K562 (cell line): Measurements from ENCODE around the gene C2orf42. TPM values are rescaled to one million over a fixed set of nuclear protein-coding genes. Genes with fewer than 3 reads are reported as not detected.

Experiments used
- CREB3L1 ChIP-seq: fragments of 450-650 bp; IDR thresholded peaks from 2 replicates; pipeline ENCODE4 v1.6.1; 2014; ENCODE audit warnings: low read depth, mild to moderate bottlenecking, moderate library complexity, borderline replicate concordance
- ELF1 ChIP-seq: fragments of 200-800 bp; sonication (Bioruptor generic); IDR thresholded peaks from 2 replicates; pipeline ENCODE4 v1.6.1; 2016; ENCODE audit warnings: missing genetic modification characterization, missing compliant biosample characterization
- HNRNPK ChIP-seq: fragments of 200-400 bp; formaldehyde crosslinking; IDR thresholded peaks from one replicate; pipeline ENCODE4 v1.6.1; 2018; ENCODE audit warnings: mild to moderate bottlenecking, low read depth, low read length; ENCODE audit not compliant: poor library complexity, severe bottlenecking
- MCM2 ChIP-seq: fragments of 450-650 bp; IDR thresholded peaks from 2 replicates; pipeline ENCODE4 v1.6.1; 2017; ENCODE audit warnings: low read depth, mild to moderate bottlenecking
- MYC ChIP-seq, 2 experiments: fragments of 250-450 bp in 1 of 2; sonication (Bioruptor Pico) in 1 of 2; IDR thresholded peaks; 2 replicates each; pipeline versions ENCODE4 v1.5.1 to v1.6.1; 2012 to 2021; ENCODE audit warnings: low read depth in 2 of 2, borderline replicate concordance in 1 of 2, improper control_type of control experiment in 1 of 2, low read length in 1 of 2, mild to moderate bottlenecking in 1 of 2, moderate library complexity in 1 of 2
- NFATC3 ChIP-seq: fragments of 450-650 bp; IDR thresholded peaks from 2 replicates; pipeline ENCODE4 v1.6.1; 2017; ENCODE audit warnings: mild to moderate bottlenecking
- OTX1 ChIP-seq: fragments of 450-650 bp; formaldehyde crosslinking; IDR thresholded peaks from 2 replicates; pipeline ENCODE4 v1.4.0; 2022; ENCODE audit warnings: mild to moderate bottlenecking
- POLR3G ChIP-seq: IDR thresholded peaks from 2 replicates; pipeline ENCODE4 v1.6.1; 2011; ENCODE audit not compliant: insufficient read length, insufficient replicate concordance; ENCODE audit errors: extremely low read depth
- SMARCB1 ChIP-seq: IDR thresholded peaks from 2 replicates; pipeline ENCODE4 v1.6.1; 2011; ENCODE audit warnings: improper control_type of control experiment, low read depth; ENCODE audit not compliant: insufficient read length
- STAG1 ChIP-seq: sonication (generic); formaldehyde crosslinking; IDR thresholded peaks from 2 replicates; pipeline ENCODE4 v1.5.0; 2020; ENCODE audit warnings: missing genetic modification reagents, borderline replicate concordance
- THRAP3 ChIP-seq: fragments of 450-650 bp; IDR thresholded peaks from 2 replicates; pipeline ENCODE4 v1.6.1; 2016; ENCODE audit warnings: mild to moderate bottlenecking, inconsistent platforms, borderline replicate concordance
- XRCC4 ChIP-seq: IDR thresholded peaks from one replicate; pipeline ENCODE4 v1.6.1; 2011; ENCODE audit not compliant: insufficient read depth, insufficient read length; ENCODE audit errors: extremely low read depth
- ZBTB11 ChIP-seq, 3 experiments: fragments of 200-800 bp in 1 of 3; fragments of 250-450 bp in 1 of 3; fragments of 450-650 bp in 1 of 3; sonication (Bioruptor Pico) in 1 of 3; sonication (Bioruptor generic) in 1 of 3; formaldehyde crosslinking in 1 of 3; IDR thresholded peaks; 2 replicates each; pipeline versions ENCODE4 v1.6.1 to v1.8.0; 2016 to 2022; ENCODE audit warnings: mild to moderate bottlenecking in 2 of 3, missing genetic modification characterization in 2 of 3, missing compliant biosample characterization in 1 of 3, moderate library complexity in 1 of 3
- ZBTB17 ChIP-seq: fragments of 450-650 bp; formaldehyde crosslinking; IDR thresholded peaks from 2 replicates; pipeline ENCODE4 v1.4.0; 2020; ENCODE audit warnings: mild to moderate bottlenecking
- ZBTB7A ChIP-seq: IDR thresholded peaks from 2 replicates; pipeline ENCODE4 v1.6.1; 2011; ENCODE audit warnings: low read depth, mild to moderate bottlenecking, low read length, moderate library complexity, borderline replicate concordance; ENCODE audit not compliant: control insufficient read depth
- ZC3H8 ChIP-seq: fragments of 450-650 bp; IDR thresholded peaks from 2 replicates; pipeline ENCODE4 v1.6.1; 2017
- ZNF174 ChIP-seq: fragments of 250-450 bp; sonication (Bioruptor Pico); IDR thresholded peaks from 2 replicates; pipeline ENCODE4 v1.4.0; 2020; ENCODE audit warnings: mild to moderate bottlenecking
- ZNF253 ChIP-seq: fragments of 250-450 bp; sonication (Bioruptor Pico); conservative IDR thresholded peaks from 2 replicates; pipeline ENCODE4 v1.6.1; 2021; ENCODE audit warnings: mild to moderate bottlenecking
- ZNF280A ChIP-seq: fragments of 450-650 bp; IDR thresholded peaks from 2 replicates; pipeline ENCODE4 v1.6.1; 2018; ENCODE audit warnings: mild to moderate bottlenecking, low read depth; ENCODE audit not compliant: partially characterized antibody
- polyA plus RNA-seq, 8 experiments: library from polyadenylated mRNA; depleted of rRNA in 4 of 8; stranded (reverse) in 5 of 8; unstranded in 3 of 8; fragments of >200 nt; fragmentation: Nextera tagmentation in 2 of 8; fragmentation: Illumina TruSeq in 1 of 8; extraction: Ambion mirVana in 2 of 8; extraction: Trizol in 1 of 8; gene quantifications; 2 replicates each; pipeline versions ENCODE4 v1.2.1 to v1.2.3, GENCODE V29; 2011 to 2014; ENCODE audit warnings: inconsistent platforms in 1 of 8, missing spikeins in 1 of 8
- total RNA-seq, 7 experiments: library from RNA; depleted of rRNA in 6 of 7; stranded (reverse); fragments of >200 nt in 6 of 7; fragmentation: Illumina TruSeq in 2 of 7; extraction: Trizol in 2 of 7; gene quantifications; 2 replicates each; pipeline versions ENCODE4 v1.2.1 to v1.2.3, GENCODE V29; 2011 to 2021; ENCODE audit warnings: low replicate concordance in 1 of 7
- TF ChIP-seq, protein P1 (sequence below): fragments of 450-650 bp; IDR thresholded peaks from 2 replicates; pipeline ENCODE4 v1.6.1; 2017; ENCODE audit warnings: antibody characterized with exemption

C2orf42 gene
- total and polyA plus RNA-seq, 9 of the 15 experiments (the other 6 are each of a cell fraction or from before 2014, with no cell fraction given), result 4.6 to 10.9 (median 7.5) TPM

DNA sequence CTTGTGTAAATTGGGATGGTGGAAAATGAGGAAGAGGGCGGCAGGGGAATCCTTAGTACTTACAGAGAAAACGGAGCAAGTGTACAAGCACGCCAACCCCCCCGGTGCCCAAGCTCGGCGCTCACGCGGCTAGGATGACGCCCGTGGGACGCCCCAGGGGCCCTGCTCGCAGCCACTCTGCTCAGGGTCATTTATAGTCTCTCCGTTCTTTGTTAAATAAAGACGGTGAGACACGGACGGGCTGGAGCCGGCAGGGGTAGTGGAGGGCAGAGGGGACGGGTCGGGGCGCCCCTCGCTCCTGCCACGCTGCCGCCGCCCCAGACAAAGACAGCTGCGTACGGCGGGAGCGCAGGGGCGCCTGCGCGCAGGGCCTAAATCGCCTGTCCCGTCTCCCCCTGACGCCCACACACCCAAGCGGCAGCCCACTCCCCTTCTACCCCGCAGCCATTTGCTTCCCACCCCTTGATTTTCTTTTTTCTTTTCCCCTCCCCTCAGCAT is 65.8 kb downstream of the C2orf42 start (continued):
- TF ChIP-seq CREB3L1, result no peak
- no peak for TF ChIP-seq ZNF280A
- peak; percentile 76 for TF ChIP-seq ZBTB17
- no peak for TF ChIP-seq SMARCB1
- no peak for TF ChIP-seq OTX1 (CRISPR knock-in tag)
- TF ChIP-seq STAG1 (CRISPR knock-in tag), result no peak
- TF ChIP-seq ZBTB11 (CRISPR knock-in tag; IDR thresholded peaks at IDR 0.05), result no peak
- TF ChIP-seq THRAP3, result no peak
- 0 out of 2 replicates have a peak, but pooled peaks have one; percentile 2 for TF ChIP-seq ELF1 (tag)
- no peak for TF ChIP-seq HNRNPK
- TF ChIP-seq ZNF253 (CRISPR knock-in tag), result no peak
- TF ChIP-seq ZC3H8, result no peak
- no peak for TF ChIP-seq ZNF174 (CRISPR knock-in tag)
- TF ChIP-seq NFATC3, result no peak
- peak; percentile 74; the same call in 1 of the 2 replicates for TF ChIP-seq ZBTB7A
- no peak for TF ChIP-seq POLR3G
- TF ChIP-seq MYC (IDR thresholded peaks at IDR 0.05; ENCODE audit: low read depth, low read length), result peak; percentile 56
- no peak for TF ChIP-seq MYC (CRISPR knock-in tag; IDR thresholded peaks at IDR 0.05; ENCODE audit: borderline replicate concordance, low read depth)
- no peak for TF ChIP-seq MCM2
- TF ChIP-seq, protein P1, sequence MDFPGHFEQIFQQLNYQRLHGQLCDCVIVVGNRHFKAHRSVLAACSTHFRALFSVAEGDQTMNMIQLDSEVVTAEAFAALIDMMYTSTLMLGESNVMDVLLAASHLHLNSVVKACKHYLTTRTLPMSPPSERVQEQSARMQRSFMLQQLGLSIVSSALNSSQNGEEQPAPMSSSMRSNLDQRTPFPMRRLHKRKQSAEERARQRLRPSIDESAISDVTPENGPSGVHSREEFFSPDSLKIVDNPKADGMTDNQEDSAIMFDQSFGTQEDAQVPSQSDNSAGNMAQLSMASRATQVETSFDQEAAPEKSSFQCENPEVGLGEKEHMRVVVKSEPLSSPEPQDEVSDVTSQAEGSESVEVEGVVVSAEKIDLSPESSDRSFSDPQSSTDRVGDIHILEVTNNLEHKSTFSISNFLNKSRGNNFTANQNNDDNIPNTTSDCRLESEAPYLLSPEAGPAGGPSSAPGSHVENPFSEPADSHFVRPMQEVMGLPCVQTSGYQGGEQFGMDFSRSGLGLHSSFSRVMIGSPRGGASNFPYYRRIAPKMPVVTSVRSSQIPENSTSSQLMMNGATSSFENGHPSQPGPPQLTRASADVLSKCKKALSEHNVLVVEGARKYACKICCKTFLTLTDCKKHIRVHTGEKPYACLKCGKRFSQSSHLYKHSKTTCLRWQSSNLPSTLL, result no peak
- TF ChIP-seq XRCC4, result no peak
